Esophagus squamous epithelium (tissue), 5 donors: ENCODE measurements around the gene MS4A18. TPM values are rescaled to one million over a fixed set of nuclear protein-coding genes. Genes with fewer than 3 reads are reported as not detected.
"Not testable (repeated sequence)": the region's sequence is repeated elsewhere in the genome, so short reads cannot be mapped to it uniquely, and the experiment has no call there.

Source experiments
- DNase-seq: peaks from one replicate; lab custom pipeline; 2025; lab: John Stamatoyannopoulos, UW
- H3K27ac ChIP-seq, 4 donors: fragments of 200-600 bp; sonication (generic); one replicate each; pipeline ENCODE4 v1.5.1; 2016 to 2019; ENCODE audit warnings: mild to moderate bottlenecking in 1 of 4
- H3K27me3 ChIP-seq, 4 donors: fragments of 200-600 bp; sonication (generic); 1 replicate in 3 of 4; 2 replicates in 1 of 4; pipeline versions ENCODE4 v1.5.1 to v1.6.0; 2017 to 2021; ENCODE audit warnings: antibody characterized with exemption in 1 of 4
- H3K36me3 ChIP-seq, 3 donors: fragments of 200-600 bp; sonication (generic); one replicate each; pipeline ENCODE4 v1.5.1; 2016 to 2019
- H3K4me1 ChIP-seq, 3 donors: fragments of 200-600 bp; sonication (generic); one replicate each; pipeline ENCODE4 v1.5.1; 2017 to 2019
- H3K4me3 ChIP-seq, 4 donors: fragments of 200-600 bp; sonication (generic); 1 replicate in 3 of 4; 2 replicates in 1 of 4; pipeline ENCODE4 v1.5.1; 2016 to 2019; ENCODE audit warnings: mild to moderate bottlenecking in 2 of 4, moderate library complexity in 1 of 4
- H3K9me3 ChIP-seq, 3 donors: fragments of 200-600 bp; sonication (generic); one replicate each; pipeline ENCODE4 v1.5.1; 2016 to 2019
- CTCF ChIP-seq, 6 experiments: fragments of 450-650 bp in 4 of 6; fragments of 200-600 bp in 2 of 6; sonication (generic) in 2 of 6; IDR thresholded peaks; one replicate each; pipeline ENCODE4 v1.5.1; 2016 to 2019; ENCODE audit warnings: antibody characterized with exemption in 6 of 6, mild to moderate bottlenecking in 4 of 6, moderate library complexity in 4 of 6
- POLR2A ChIP-seq, 4 donors: fragments of 450-650 bp; IDR thresholded peaks; one replicate each; pipeline ENCODE4 v1.6.1; 2017; ENCODE audit warnings: antibody characterized with exemption in 4 of 4, mild to moderate bottlenecking in 4 of 4, moderate library complexity in 3 of 4
- WGBS, 2 donors: methylation state at CpG; one replicate each; pipeline ENCODE4 v1.1.5; 2018; 5-methylcytosine and 5-hydroxymethylcytosine counted together
- intact Hi-C: fragments of 100-400 bp; cut with DNase I; formaldehyde crosslinking; loops from one replicate; pipeline ENCODE4 v1.15.0; 2022
- total RNA-seq, 4 donors: library from RNA; depleted of rRNA; stranded (reverse); fragments of >200 nt; gene quantifications; one replicate each; pipeline ENCODE4 v1.1.0, GENCODE V29; 2016
- donor health status: DM: yes; HTN: yes; CAD: no.

Gene MS4A18
- total RNA-seq, 4 donors from 2014 or later, result not detected

- Histone ChIP-seq H3K4me1 (no peaks in the 10 kb centered on the region), H3K36me3 (no peaks in the 10 kb centered on the region), H3K27me3 (no peaks in the 10 kb centered on the region), H3K9me3 (no peaks in the 10 kb centered on the region), H3K4me3 (no peak overlapping the region), H3K27ac (no peak overlapping the region)
- no peak for TF ChIP-seq CTCF (IDR thresholded peaks at IDR 0.05)
- no peak for TF ChIP-seq POLR2A (IDR thresholded peaks at IDR 0.05)
- no peak for DNase-seq
- intact Hi-C loops, result no loop called here
- WGBS, 2 donors, result 77 to 81% methylated on average over 5 of the region's 5 CpGs
Observed at GRCh38 chr11:60705895-60706294, 18.6 kb upstream of the MS4A18 start.

GRCh38 chr11:60706931-60707330 is 17.6 kb upstream of the MS4A18 start:
- no peaks in the 10 kb centered on the region for H3K27me3 ChIP-seq
- TF ChIP-seq POLR2A (IDR thresholded peaks at IDR 0.05) (no peak), CTCF (IDR thresholded peaks at IDR 0.05) (no peak)
- H3K9me3 ChIP-seq, result no peaks in the 10 kb centered on the region
- H3K4me3 ChIP-seq, result no peak overlapping the region
- intact Hi-C loops, result no loop called here
- no peak overlapping the region for H3K27ac ChIP-seq
- H3K4me1 ChIP-seq, result no peaks in the 10 kb centered on the region
- H3K36me3 ChIP-seq, result no peaks in the 10 kb centered on the region
- 60 to 78% methylated on average over 5 of the region's 5 CpGs for WGBS, 2 donors
- DNase-seq, result no peak

DNA sequence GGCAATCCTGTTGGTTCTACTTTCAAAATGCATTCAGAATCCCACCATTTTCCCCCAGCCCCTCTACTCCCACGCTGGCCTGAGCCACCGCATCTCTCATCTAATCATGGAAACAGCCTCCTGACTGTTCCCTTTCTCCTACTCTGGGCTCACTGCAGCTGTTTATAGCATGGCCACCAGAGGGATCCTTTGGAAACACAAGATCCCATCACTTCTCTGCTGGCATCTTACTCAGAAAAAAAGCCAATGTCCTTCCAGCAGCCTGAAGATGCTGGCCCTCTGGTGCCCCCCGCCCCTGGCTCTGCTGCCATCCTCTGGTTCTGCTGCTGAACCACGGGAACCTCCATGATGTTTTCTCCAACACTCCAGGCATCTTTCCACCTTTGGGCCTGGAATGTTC is 14.0 kb upstream of the MS4A18 start:
- Histone ChIP-seq H3K4me1 (no peaks in the 10 kb centered on the region), H3K4me3 (no peak overlapping the region), H3K27ac (no peak overlapping the region), H3K36me3 (no peaks in the 10 kb centered on the region), H3K27me3 (no peaks in the 10 kb centered on the region), H3K9me3 (no peaks in the 10 kb centered on the region)
- DNase-seq, result no peak
- intact Hi-C loops, result no loop called here
- TF ChIP-seq POLR2A (IDR thresholded peaks at IDR 0.05) (no peak), CTCF (IDR thresholded peaks at IDR 0.05) (peak in 1 of 6 experiments; percentile 12)
- WGBS, 2 donors, result 57 to 76% methylated on average over 4 of the region's 4 CpGs

DNA sequence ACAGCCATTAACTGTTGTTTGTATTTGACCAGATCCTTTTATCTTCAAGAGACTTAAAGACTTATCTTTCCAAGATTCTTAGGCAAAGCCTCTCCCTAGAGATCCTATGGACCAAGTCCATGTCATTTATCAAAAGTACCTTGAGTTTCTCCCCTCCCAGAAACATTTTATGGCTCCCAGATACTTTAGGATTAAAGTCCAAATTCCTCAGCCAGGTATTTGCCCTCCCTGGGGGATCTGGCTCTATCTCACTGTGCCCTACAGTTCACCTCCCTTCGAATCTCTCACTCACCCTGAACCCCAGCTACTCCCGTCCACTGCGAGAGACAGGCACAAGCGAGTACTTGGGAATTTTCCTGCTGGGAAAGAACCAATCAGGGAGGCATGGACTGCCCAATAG is 13.2 kb upstream of the MS4A18 start:
- WGBS, 2 donors, result 48 to 76% methylated on average over 2 to 4 of the region's 4 CpGs
- no peaks in the 10 kb centered on the region for H3K4me1 ChIP-seq
- TF ChIP-seq CTCF (IDR thresholded peaks at IDR 0.05) (no peak), POLR2A (IDR thresholded peaks at IDR 0.05) (no peak)
- intact Hi-C loops, result no loop called here
- DNase-seq, result no peak
- no peaks in the 10 kb centered on the region for H3K9me3 ChIP-seq
- no peaks in the 10 kb centered on the region for H3K27me3 ChIP-seq
- H3K27ac ChIP-seq, result no peak overlapping the region
- no peak overlapping the region for H3K4me3 ChIP-seq
- no peaks in the 10 kb centered on the region for H3K36me3 ChIP-seq

DNA sequence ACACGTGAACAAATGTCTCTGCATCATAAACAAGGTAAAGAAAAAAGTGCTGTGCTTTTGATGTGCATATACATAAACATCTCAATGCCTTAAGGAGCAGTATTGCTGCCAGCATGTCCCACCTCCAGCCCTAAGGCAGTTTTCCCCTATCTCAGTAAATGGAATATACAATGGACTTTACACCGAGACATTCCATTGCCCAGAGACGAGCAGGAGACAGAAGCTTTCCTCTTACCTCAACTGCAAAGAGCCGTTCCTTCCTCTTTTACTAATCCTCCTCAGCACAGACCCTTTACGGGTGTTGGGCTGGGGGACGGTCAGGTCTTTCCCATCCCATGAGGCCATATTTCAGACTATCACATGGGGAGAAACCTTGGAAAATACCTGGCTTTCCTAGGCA is 11.1 kb upstream of the MS4A18 start:
- H3K4me3 ChIP-seq, H3K27me3 ChIP-seq, H3K4me1 ChIP-seq, intact Hi-C loops, H3K9me3 ChIP-seq, H3K27ac ChIP-seq, H3K36me3 ChIP-seq, DNase-seq: not testable (repeated sequence)
- 74 to 89% methylated on average over 5 to 6 of the region's 6 CpGs for WGBS, 2 donors

DNA sequence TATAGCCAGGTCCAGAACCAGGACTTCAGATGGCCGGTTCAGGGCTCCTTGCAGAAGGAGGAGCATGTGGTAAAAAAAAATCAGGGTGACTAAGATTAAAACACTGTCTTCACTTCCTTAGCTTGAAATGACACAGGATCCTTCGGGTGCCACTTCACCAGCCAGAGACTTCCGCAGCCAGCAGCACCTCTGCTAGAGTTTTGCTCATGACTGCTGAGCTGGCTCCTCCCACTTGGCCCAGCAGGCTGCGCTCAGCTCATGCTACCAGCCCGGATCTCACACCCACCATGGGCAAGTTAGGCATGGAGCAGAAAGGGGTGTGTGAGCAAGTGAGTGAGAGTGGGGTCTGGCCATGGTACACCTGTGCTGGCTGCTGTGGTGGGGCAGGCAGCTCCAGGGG is 6.6 kb upstream of the MS4A18 start:
- Histone ChIP-seq H3K27ac (no peak overlapping the region), H3K4me3 (no peak overlapping the region), H3K27me3 (peaks cover 0 to 13% (median 0%) of the 10 kb centered on the region in 4 donors), H3K36me3 (no peaks in the 10 kb centered on the region), H3K4me1 (no peaks in the 10 kb centered on the region), H3K9me3 (no peaks in the 10 kb centered on the region)
- no peak for DNase-seq
- TF ChIP-seq CTCF (IDR thresholded peaks at IDR 0.05), result no peak
- intact Hi-C loops, result no loop called here
- 80 to 88% methylated on average over 1 to 4 of the region's 5 CpGs for WGBS, 2 donors
